ENCODE data around the gene DRC1. TPM values are rescaled to one million over a fixed set of nuclear protein-coding genes. Genes with fewer than 3 reads are reported as not detected.

Gene DRC1
- total and polyA plus RNA-seq, 2 of the 13 experiments (the other 11 are each of a cell fraction or from before 2014, with no cell fraction given), result 0.07 TPM; not detected in 1

DNA sequence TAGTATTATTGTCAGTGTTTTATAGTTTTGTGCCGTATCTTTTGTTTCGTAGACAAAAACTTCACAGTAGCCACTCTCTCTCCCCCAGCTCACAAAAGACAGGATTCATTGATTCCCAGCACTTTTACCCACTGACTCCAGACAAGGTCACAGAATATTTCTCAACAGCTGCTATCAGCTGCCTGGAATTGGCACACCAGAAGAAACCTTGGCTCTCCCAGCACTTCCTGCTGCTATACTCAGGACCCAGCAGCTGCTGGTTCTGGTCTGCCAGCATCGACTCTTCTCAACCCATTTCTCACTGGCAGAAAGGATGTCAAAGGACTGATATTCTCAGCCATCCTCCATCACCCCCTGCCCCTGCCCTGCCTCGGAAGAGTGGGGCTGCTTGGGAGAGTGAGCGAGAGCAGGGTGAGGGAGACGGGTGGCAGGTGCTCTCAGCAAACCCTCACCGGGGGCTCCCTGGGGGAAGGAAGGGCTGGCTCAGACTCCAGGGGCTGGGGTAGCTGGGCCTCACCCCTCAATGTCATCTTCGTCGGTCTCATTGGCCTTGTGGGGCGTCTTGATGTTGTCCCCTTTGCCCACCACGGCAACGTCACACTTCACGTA is 82.3 kb downstream of the DRC1 start (continued):
- TF ChIP-seq ZNF318 (CRISPR knock-in tag; IDR thresholded peaks at IDR 0.05) (no peak), TERF1 (CRISPR knock-in tag; IDR thresholded peaks at IDR 0.05) (no peak), IRX3 (CRISPR knock-in tag; IDR thresholded peaks at IDR 0.05; ENCODE audit: borderline replicate concordance, low read depth) (no peak), STAG1 (CRISPR knock-in tag; IDR thresholded peaks at IDR 0.05) (no peak), ZNF3 (CRISPR knock-in tag; IDR thresholded peaks at IDR 0.05) (no peak), ATM (IDR thresholded peaks at IDR 0.05; ENCODE audit: borderline replicate concordance) (no peak), RXRB (CRISPR knock-in tag; IDR thresholded peaks at IDR 0.05; ENCODE audit: borderline replicate concordance) (peak; percentile 63; the same call in 1 of the 2 replicates), ZFP1 (CRISPR knock-in tag; IDR thresholded peaks at IDR 0.05) (peak; percentile 84; the same call in 1 of the 2 replicates), ZNF335 (CRISPR knock-in tag; IDR thresholded peaks at IDR 0.05) (no peak), TFAP4 (IDR thresholded peaks at IDR 0.05; ENCODE audit: borderline replicate concordance, low read depth) (peak; percentile 72; the same call in 1 of the 2 replicates)
- TF ChIP-seq, protein P1, sequence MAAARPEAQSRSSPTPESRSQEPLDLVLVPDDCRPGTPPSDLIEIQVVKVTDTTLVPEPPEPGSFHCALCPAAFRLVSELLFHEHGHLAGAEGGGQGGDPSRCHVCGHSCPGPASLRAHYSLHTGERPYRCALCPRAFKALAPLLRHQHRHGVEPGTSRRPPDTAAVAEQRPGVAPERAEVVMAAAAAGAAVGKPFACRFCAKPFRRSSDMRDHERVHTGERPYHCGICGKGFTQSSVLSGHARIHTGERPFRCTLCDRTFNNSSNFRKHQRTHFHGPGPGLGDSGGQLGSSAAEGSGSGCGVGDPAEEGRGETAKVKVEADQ (CRISPR knock-in tag; IDR thresholded peaks at IDR 0.05; ENCODE audit: borderline replicate concordance), result no peak
